Limb (tissue), 2 donors: ENCODE data around the gene SSC4D.
"Not testable (repeated sequence)": the region's sequence is repeated elsewhere in the genome, so short reads cannot be mapped to it uniquely, and the experiment has no call there.

ENCODE experiments used
- DNase-seq, 2 donors: peaks; one replicate each; pipeline ENCODE4 v3.0.0-alpha.2; 2016; ENCODE audit errors: extremely low spot score in 2 of 2

Gene SSC4D

DNA sequence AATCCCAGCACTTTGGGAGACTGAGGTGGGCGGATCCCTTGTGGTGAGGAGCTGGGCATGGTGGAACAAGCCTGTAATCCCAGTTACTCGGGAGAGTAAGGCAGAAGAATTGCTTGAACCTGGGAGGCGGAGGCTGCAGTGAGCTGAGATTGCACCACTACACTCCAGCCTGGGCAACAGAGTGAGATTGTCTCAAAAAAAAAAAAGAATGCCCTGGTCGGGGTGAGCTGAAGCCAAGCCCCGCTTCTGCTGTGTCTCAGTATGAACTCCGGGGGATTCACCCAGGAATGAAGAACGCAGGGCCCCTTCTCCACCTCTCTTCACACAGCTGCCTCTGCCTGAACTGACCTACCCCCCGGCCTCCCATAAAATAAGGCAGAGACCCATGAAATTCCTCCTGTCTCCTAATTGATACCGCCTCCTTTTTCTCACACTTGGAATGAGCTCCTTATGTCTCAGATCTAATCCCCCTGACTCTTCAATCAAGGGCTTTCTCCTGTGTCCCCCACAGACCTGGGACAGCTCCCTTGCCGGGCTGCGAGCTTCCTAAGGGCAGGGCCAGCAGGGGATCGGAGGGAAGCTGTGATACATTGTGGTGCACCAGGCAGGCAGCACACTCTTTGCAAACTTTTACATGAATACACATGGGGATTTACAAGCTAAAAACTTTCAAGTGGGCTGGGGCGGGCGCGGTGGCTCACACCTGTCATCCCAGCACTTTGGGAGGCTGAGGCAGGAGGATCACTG is 14.3 kb upstream of the SSC4D start:
- peak in 1 of 2 donors; percentile 46 for DNase-seq

DNA sequence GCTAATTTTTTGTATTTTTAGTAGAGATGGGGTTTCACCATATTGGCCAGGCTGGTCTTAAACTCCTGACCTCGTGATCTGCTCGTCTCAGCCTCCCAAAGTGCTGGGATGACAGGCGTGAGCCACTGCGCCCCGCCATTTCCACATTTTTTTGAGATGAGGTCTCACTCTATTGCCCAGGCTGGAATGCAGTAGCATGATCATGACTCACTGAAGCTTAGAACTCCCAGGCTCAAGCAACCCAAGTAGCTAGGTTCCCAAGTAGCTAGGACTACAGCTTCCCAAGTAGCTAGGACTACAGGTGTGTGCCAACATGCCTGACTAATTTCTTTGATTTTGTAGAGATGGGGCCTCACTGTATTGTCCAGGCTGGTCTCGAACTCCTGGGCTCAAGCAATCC is 11.6 kb upstream of the SSC4D start:
- not testable (repeated sequence) for DNase-seq

DNA sequence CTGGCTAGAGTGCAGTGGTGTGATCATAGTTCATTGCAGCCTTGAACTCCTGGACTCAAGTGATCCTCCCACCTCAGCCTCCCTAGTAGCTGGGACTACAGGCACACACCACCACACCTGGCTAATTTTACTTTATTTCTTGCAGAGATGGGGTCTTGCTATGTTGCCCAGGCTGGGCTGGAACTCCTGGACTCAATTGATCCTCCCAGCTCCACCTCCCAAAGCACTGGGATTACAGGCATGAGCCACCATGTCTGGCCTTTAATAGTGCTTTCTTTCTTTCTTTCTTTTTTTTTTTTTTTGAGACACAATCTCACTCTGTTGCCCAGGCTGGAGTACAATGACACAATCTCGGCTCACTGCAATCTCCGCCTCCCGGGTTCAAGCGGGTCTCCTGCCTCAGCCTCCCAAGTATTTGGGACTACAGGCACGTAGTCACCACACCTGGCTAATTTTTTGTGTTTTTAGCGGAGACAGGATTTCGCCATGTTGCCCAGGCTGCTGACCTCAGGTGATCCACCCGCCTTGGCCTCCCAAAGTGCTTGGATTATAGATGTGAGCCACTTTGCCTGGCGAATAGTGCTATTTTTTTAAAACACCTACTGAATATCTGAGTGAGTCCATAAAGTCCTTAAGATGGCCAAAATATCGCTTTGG is 8.3 kb upstream of the SSC4D start:
- not testable (repeated sequence) for DNase-seq

DNA sequence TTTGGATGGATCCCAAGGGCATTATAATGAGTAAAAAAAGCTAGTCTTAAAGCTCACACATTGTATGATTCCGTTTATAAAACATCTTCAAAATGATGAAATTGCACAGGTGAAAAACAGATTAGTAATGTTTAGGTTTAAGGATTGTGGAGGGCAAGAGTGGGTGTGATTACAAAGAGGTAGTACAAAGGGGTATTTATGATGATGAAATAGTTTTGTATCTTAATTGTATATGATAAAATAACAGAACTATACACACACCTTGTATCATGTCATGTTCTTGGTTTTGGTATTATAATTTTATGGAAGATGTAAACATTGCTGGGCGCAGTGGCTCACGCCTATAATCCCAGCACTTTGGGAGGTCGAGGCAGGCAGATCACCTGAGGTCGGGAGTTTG is 2.8 kb upstream of the SSC4D start:
- no peak for DNase-seq

DNA sequence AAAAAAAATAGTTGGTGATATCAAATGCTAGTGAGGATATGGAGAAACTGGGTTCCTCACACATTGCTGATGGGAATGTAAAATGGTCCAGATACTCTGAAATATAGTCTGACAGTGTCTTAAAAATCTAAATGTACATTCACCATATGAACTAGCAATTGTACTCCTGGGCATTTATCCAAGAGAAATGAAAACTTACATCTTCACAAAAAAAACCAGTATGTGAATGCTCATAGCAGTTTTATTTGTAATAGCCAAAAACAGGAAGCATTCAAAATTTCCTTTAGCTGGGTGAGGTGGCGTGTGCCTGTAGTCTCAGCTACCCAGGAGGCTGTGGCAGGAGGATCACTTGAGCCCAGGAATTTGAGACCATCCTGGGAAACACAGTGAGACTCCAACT is 2.1 kb upstream of the SSC4D start:
- no peak for DNase-seq

DNA sequence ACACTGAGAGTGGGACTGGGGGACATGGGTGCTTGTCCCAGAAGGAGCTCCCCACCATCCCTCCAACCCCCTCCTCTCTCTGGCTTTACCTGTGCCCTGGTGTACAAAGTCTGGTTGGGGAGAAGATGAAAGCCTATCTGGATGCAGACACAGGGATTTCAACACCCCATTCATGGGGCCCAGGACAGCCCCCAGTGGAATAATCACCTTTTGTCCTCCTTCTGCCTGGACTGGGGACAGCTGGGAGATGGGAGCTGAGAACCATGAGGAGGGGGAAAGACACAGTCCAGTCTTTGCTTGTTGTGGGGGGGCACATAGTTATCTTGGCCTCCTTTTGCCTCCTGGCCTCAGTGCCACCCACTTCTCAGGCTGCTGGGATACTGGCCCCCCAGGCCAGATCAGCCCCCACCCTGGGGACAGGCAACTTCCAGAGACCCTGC is 1.4 kb downstream of the SSC4D start:
- no peak for DNase-seq

DNA sequence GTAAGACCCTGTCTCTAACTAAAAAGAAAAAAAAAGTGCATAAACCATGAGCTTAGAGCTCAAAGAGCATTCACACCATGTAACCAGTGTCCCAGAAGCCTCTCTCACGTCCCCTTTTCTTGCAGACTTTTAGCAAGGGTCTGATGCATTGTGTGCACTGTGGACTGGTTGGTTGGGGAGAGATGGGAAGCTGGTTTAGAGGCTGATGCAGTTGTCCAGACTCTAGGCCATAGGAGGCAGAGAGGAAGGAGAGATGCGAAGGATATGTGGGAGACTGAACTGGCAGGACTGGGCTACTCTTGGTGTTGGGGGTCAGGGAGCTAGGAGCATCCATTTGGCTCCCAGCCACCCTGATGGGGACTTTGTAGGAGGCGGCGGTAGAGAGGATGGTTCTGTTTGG is 1.8 kb downstream of the SSC4D start:
- DNase-seq = no peak

DNA sequence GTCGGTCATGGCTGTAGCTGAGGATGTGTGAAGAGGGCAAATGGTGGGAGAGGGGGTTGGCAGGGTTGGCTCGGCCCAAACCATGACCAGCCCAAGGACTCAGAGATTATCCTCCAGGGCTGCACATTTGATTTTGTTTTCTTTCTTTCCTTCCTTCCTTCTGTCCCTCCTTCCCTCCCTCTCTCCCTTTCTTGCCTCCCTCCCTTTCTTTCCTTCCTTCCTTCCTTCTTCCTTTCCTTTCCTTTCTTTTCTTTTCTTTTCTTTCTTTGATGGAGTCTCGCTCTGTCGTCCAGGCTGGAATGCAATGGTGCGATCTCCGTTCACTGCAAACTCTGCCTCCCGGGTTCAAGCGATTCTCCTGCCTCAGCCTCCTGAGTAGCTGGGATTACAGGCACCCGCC is 3.8 kb downstream of the SSC4D start:
- DNase-seq = no peak

DNA sequence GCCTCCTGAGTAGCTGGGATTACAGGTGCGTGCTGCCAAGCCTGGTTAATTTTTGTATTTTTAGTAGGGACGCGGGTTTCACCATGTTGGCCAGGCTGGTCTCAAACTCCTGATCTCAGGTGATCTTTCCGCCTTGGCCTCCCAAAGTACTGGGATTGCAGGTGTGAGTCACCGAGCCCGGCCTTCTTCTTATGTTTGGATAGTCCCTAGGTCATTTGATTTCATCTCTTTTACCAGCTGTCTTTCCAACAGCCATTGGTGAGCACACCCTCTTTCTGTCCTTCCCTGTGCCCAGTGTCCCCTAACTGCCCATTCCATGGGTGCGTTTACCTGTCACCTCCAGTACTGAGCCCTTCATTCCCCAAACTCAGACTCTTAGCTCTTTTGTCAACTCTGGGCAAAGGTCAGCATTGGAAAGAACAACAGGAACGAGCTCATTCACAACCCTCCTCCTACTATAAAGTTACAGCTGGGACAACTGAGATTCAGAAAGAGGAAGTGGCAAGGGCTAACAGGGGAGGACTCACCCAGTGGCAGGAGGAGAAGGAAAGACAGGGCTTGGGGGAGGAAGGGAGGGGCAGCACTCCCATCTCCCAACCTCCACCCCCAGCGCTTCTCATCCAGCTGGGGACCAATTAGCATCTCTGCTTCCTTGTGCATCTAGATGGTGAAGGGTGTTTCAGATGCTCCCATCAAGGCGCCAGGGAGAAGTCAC is 5.6 kb downstream of the SSC4D start:
- DNase-seq = no peak

DNA sequence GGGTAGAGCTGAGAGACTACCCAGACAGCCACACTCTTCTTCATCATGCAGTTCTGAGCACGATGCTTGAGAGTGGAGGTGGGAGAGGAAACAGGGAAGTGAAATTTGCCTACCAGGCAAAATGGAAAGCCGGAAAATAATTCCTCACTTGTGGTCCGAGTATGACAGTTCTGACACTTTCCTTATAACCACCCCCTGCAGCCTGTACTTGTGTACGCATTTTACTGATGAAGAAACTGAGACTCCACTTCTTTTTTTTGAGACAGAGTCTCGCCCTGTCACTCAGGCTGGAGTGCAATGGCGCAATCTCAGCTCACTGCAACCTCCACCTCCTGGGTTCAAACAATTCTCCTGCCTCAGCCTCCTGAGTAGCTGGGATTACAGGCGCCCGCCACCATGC is 6.4 kb downstream of the SSC4D start:
- not testable (repeated sequence) for DNase-seq

DNA sequence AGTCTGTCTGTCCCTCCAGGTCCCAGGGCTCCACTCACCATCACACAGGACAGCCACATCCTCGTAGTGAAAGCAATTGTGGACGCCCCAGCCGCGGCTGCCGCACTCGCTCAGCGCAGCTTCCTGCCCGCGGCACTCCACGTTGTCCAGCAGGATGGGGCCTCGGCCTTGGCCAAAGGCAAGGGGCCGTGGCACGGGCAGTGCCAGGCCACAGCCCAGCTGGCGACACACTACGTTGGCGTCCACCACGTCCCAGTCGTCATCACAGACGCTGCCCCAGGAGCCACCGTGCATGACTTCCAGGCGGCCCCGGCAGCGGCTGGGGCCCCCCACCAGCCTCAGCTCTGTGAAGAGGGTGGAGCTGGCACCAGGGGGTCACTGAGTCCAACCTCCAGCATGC is 9.2 kb downstream of the SSC4D start:
- DNase-seq = no peak

DNA sequence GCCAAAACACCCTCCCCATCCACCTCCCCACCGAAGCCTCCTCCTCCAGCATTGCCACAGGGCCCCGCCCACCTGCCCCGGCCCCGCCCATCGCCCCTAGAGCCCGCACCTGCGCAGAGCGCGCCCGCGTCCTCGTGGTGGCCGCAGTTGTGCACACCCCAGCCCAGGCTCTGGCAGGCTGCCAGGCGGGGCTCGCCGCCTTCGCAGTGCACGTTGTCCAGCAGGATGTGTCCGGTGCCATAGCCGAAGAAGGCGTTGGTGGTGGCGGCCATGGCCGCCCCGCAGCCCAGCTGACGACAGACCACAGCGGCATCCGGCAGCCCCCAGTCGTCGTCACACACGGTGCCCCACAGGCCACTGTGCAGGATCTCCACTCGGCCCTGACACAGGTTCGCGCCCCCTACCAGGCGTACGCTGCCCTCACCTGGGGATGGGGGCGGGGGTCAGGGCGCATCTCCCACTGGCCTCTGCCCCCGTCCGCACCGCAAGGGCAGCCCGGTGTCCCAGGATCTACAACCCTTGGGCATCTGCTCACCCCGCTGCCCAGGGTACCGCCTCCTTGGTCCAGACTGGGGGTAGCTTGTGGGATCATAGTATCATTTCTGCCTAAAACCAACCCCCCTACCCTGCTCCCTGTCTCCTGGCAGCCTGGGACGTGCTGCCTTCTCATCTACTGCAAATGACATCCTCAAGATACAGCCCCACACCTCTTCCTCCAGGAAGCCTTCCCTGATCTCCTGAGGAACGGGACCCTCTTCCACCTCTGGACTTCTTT is 11.9 kb downstream of the SSC4D start:
- DNase-seq = peak; percentile 24 to 85

DNA sequence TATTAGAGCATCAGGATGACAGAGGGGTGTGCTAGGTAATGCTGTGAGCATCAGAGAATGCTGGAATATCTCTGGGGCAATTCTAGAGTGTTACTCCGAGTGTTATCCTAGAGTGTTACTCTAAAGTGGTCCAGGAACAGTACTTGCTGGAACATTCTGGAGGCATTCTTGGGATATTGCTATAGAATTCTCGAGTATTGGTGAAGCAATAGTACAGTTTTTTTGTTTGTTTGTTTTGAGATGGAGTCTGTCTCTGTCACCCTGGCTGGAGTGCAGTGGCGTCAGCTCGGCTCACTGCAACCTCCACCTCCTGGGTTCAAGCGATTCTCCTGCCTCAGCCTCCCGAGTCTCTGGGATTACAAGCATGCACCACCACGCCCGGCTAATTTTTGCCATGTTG is 12.6 kb downstream of the SSC4D start:
- no peak for DNase-seq

DNA sequence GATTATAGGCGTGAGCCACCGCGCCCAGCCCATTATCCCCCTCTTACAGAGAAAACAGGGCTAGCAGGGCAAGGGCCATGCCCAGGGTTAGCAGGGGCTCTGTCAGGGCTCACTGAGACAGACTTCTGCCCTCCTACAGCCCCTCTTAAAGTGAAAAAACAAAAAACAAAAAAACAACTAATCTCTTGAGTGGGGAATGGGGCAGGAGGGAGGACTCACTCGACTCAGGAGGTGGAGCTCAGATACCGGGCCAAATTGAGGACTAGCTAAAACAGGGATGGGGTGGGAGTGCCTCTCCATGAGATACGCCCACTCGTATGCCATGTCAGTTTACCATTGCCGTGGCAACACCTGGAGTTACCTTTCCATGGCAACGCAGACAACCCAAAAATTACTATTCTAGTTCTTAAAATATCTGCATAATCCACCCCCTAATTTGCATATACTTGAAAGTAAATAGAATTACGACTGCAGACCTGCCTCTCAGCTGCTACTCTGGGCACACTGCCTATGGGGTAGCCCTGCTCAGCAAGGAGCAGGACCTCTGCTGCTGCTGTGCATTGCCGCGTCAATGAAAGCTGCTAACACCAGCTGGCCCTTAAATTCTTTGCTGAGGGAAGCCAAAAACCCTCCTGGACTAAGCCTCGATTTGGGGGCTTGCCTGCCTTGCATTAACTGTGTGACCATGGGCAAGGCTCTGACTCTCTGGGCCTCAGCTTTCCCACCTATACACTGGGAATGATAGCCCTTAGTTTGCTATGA is 13.4 kb downstream of the SSC4D start:
- peak in 1 of 2 donors; percentile 42 for DNase-seq

DNA sequence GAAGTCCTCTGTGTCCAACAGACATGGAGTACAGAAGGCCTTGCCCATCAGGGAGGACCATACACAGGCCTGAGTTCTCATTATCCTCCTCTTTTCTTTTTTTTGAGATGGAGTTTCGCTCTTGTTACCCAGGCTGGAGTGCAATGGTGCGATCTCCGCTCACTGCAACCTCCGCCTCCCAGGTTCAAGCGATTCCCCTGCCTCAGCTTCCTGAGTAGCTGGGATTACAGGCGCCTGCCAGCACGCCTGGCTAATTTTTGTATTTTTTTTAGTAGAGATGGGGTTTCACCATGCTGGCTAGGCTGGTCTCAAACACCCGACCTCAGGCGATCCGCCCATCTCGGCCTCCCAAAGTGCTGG is 13.9 kb downstream of the SSC4D start:
- DNase-seq = not testable (repeated sequence)

DNA sequence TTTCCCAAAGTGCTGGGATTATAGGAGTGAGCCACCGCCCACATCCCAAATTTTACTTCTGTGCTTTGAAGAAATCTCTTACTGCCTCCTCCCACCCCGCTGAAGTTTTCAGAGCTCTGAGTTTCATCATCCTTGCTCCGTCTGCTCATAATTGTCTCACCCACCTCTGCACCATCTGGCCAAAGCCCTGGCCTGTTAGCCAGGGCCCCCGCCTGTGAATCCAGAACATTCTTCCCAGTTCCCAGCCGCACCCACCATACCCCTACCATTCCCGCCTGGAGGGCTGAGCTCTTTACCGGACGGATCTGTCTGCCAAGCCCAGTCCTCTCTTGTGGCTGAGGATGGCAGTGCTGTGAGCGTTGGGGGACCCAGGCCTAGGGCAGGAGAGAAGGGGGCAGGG is 14.5 kb downstream of the SSC4D start:
- no peak for DNase-seq

DNA sequence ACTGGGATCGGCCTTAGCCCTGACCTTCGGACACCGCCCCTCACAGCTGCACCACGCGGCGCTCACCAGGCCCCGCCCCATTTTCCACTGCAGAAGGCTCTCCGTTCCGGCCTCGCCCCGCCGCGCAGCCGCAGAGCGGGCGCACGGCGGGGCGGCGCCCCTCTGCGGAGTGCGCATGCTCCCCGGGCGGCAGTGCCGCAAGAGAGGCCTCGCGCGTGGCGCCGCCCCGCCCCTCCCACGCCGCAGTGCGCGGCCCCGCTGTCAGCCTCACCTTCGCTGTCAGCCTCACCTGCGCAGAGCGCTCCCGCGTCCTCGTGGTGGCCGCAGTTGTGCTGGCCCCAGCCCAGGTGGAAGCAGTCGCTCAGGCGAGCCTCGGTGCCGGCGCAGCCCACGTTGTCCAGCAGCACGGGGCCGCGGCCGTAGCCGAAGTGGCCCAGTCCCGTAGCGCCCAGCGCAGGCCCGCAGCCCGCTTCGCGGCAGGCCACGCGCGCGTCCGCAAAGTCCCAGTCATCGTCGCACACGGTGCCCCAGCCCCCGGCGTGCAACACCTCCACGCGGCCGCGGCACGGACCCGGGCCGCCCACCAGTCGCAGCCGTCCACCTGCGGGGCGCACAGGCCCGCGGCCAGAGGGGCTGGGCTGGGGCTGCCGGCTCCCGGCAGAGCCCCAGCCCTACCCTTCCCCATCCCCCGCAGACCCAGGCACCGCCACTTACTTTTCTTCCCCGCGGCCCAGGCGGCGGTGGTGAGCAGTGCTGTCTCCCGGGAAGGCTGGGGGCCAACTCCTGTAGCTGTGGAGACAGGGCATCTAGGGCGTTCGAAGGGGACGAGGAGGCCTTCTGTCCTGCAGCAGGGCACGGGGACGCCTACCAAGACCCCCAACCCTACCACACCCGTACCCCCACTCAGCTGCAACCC is 16.1 kb downstream of the SSC4D start:
- peak; percentile 93 to 96 for DNase-seq

DNA sequence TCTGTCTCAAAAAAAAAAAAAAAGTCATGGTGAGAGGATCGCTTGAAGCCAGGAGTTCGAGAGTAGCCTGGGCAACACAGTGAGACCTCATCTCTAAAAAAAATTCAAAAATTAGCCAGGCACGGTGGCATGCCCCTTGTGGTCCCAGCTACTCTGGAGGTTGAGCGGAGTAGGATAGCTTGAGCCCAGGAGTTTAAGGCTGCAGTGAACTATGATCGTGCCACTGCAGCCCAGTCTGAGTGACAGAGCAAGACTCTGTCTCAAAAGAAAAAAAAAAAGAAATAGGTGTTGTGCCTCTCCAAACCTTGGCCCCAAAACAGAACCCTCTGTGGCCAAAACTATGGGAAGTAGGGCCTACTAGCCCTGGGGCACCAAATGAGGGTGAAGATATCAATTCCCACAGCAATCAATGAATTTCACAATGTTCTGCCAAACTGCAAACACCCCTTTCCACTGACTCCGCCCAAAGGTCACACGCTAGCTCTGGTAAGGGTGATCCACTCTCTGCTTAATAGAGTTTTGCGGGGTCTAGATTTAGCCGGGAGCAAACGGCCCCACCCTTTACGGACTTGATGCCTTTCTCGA is 16.9 kb downstream of the SSC4D start:
- no peak for DNase-seq

DNA sequence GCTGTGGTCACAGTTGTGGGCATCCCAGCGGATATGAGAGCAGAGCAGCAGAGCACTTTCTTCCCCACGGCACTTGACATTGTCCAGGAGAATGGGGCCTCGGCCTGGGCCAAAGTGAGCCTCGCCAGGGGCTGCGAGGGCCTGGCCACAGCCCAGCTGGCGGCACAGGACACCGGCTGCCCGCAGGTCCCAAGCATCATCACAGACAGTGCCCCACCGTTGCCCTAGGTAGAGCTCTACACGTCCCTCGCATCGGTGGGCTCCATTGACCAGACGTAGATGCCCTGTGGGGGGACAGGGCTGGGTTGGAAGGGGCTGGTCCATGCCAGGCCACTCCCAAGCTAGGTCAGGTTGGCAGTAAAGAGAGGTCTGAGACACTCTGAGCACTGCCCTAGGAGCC is 19.4 kb downstream of the SSC4D start:
- no peak for DNase-seq

DNA sequence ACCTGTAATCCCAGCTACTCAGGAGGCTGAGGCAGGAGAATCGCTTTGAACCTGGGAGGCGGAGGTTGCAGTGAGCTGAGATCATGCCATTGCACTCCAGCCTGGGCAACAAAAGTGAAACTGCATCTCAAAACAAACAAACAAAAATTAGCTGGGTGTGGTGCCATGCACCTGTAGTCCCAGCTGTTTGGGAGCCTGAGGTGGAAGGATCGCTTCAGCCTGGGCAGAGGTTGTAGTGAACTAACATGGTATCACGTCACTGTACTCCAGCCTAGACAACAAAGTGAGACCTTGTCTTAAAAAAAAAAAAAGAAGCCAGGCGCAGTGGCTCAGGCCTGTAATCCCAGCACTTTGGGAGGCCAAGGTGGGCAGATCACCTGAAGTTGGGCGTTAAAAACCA is 21.7 kb downstream of the SSC4D start:
- not testable (repeated sequence) for DNase-seq
